Caco-2 (cell line): ENCODE measurements around the gene TCAP. TPM values are rescaled to one million over a fixed set of nuclear protein-coding genes. Genes with fewer than 3 reads are reported as not detected.
A peak's percentile ranks its signal among the peaks of the same experiment; 100 is the strongest.

Experiments used
- BruUV-seq: library from RNA; stranded (reverse); fragments of 400-500 nt; replicated peaks from 2 replicates; lab custom pipeline; 2021; lab: Mats Ljungman, UMichigan
- CTCF ChIA-PET: fragments of 300-600 bp; sonication (Branson Sonifier 250); formaldehyde crosslinking; loops from one replicate; lab custom pipeline; 2022; ENCODE audit warnings: antibody characterized with exemption; lab: Charles Lee
- POLR2A ChIA-PET: fragments of 300-600 bp; sonication (Branson Sonifier 250); formaldehyde crosslinking; loops from one replicate; lab custom pipeline; 2022; ENCODE audit warnings: antibody characterized with exemption; lab: Charles Lee
- DNase-seq, 2 experiments: peaks; one replicate each; pipeline versions ENCODE4 v3.0.0 to v3.0.0-alpha.2; 2020 to 2022
- H3K27me3 ChIP-seq: replicated peaks from 2 replicates; pipeline ENCODE4 v1.6.0; 2011; ENCODE audit warnings: low read length; ENCODE audit not compliant: control insufficient read depth, insufficient read depth
- H3K36me3 ChIP-seq: 2 replicates; pipeline ENCODE4 v1.5.1; 2011; ENCODE audit warnings: low read length; ENCODE audit not compliant: control insufficient read depth, insufficient read depth
- H3K4me1 ChIP-seq: fragments of 250-450 bp; sonication (Bioruptor Pico); 2 replicates; pipeline ENCODE4 v1.5.1; 2020; ENCODE audit warnings: mild to moderate bottlenecking
- H3K4me3 ChIP-seq: 2 replicates; pipeline ENCODE4 v1.5.1; 2011; ENCODE audit warnings: low read depth, mild to moderate bottlenecking, control low read depth, low read length
- H3K9me3 ChIP-seq: fragments of 250-450 bp; sonication (Bioruptor Pico); 2 replicates; pipeline ENCODE4 v1.5.1; 2020; ENCODE audit warnings: mild to moderate bottlenecking, moderate library complexity
- H3K27ac Mint-ChIP-seq: one replicate; pipeline ENCODE4 v1.8.0; 2022; ENCODE audit warnings: mixed read lengths; ENCODE audit not compliant: unreplicated experiment
- H3K27me3 Mint-ChIP-seq: one replicate; pipeline ENCODE4 v1.8.0; 2022; ENCODE audit warnings: mixed read lengths; ENCODE audit not compliant: insufficient read depth, unreplicated experiment
- H3K36me3 Mint-ChIP-seq: one replicate; pipeline ENCODE4 v1.8.0; 2022; ENCODE audit warnings: mild to moderate bottlenecking, mixed read lengths; ENCODE audit not compliant: insufficient read depth, unreplicated experiment
- H3K4me1 Mint-ChIP-seq: one replicate; pipeline ENCODE4 v1.8.0; 2022; ENCODE audit warnings: low read depth, mixed read lengths; ENCODE audit not compliant: unreplicated experiment
- H3K4me3 Mint-ChIP-seq: one replicate; pipeline ENCODE4 v1.8.0; 2022; ENCODE audit warnings: mild to moderate bottlenecking, moderate library complexity, mixed read lengths; ENCODE audit not compliant: unreplicated experiment
- H3K9me3 Mint-ChIP-seq: one replicate; pipeline ENCODE4 v1.8.0; 2022; ENCODE audit warnings: mixed read lengths; ENCODE audit not compliant: unreplicated experiment
- CTCF ChIP-seq, 2 experiments: fragments of 200-600 bp in 1 of 2; IDR thresholded peaks; 1 replicate in 1 of 2; 2 replicates in 1 of 2; pipeline versions ENCODE4 v1.5.1 to v1.8.0; 2011 to 2022; ENCODE audit warnings: antibody characterized with exemption in 1 of 2, control low read depth in 1 of 2, inconsistent platforms in 1 of 2, low read depth in 1 of 2, low read length in 1 of 2, mild to moderate bottlenecking in 1 of 2, moderate library complexity in 1 of 2; ENCODE audit not compliant: insufficient read depth in 1 of 2, severe bottlenecking in 1 of 2, unreplicated experiment in 1 of 2
- intact Hi-C: fragments of 100-400 bp; cut with micrococcal nuclease; formaldehyde crosslinking; loops from one replicate; pipeline ENCODE4 v1.10.0; 2022; ENCODE audit not compliant: unreplicated experiment
- total RNA-seq: library from RNA; stranded (reverse); gene quantifications from 2 replicates; pipeline ENCODE4 v1.2.3, GENCODE V29; 2022

The TCAP gene
- total RNA-seq, 1 experiment from 2014 or later: 1.6 TPM

GRCh38 chr17:39700148-39700987 is 35.2 kb downstream of the TCAP start:
- no peak for TF ChIP-seq CTCF (IDR thresholded peaks at IDR 0.05; ENCODE audit: insufficient read depth in 1 of 2, low read depth in 1 of 2, low read length in 1 of 2, severe bottlenecking in 1 of 2, unreplicated experiment in 1 of 2)
- no TSS peak for BruUV-seq
- H3K27ac Mint-ChIP-seq: peak overlapping the region; percentile 98
- ChIA-PET POLR2A (interaction anchor here (0.5 to 2.7 kb wide), 11 partner anchors 9 to 455 kb away, joined by 3 to 32 read pairs (median 4); partner anchors contain the start of genes MIEN1 and PGAP3), CTCF (interaction anchor here (0.5 to 2.5 kb wide), 13 partner anchors 12 to 280 kb away, joined by 3 to 20 read pairs (median 7); partner anchors contain the start of genes MIEN1, PGAP3 and PNMT)
- no peaks in the 10 kb centered on the region for H3K9me3 ChIP-seq
- peaks cover 62% of the 10 kb centered on the region for H3K4me1 ChIP-seq
- no peaks in the 10 kb centered on the region for H3K9me3 Mint-ChIP-seq
- H3K4me3 ChIP-seq: peak overlapping the region; percentile 84
- DNase-seq: peak; percentile 50 to 59
- H3K27me3 Mint-ChIP-seq: no peaks in the 10 kb centered on the region
- no peaks in the 10 kb centered on the region for H3K36me3 ChIP-seq
- peak overlapping the region; percentile 99 for H3K4me3 Mint-ChIP-seq
- intact Hi-C loops: no loop called here
- H3K27me3 ChIP-seq: no peaks in the 10 kb centered on the region
- H3K4me1 Mint-ChIP-seq: peaks cover 38% of the 10 kb centered on the region
- H3K36me3 Mint-ChIP-seq: peaks cover 11% of the 10 kb centered on the region

DNA sequence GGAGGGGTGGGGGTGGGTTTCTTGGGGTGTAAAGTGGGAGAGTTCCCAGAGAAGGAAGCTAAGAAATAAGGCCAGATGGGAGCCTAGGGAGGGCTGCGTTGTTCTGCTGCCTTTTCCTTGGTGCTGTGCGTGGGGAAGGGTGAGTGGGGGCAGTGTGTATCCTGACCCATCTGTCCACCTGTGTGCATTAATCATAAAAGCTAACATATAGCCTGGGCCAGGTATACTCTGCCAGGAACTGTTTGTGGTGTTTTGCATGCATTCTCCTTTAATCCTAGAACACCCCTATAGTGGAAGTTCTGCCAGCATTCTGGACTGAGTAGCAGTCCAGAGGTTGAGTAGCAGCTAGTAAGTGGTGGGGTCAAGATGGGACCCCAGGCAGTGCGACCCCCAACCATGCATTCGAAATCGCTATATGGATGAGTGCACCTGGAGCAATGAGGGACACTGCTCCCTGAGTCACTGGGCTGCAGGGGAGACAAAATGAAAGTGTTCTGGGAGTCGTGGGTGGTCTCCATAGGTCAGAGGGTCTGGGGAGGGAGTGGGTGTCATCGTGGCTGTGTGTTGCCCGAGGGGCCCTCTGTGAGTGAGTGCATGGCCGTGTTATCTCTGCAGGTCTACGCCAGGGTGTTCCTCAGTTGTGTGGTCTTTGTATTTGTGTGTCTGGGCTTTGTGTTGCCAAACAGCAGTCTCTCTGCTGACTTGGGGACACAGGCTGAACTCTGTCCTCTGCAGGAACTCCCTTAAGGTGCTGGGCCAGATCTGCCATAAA is 36.0 kb downstream of the TCAP start:
- H3K4me3 Mint-ChIP-seq: peak overlapping the region; percentile 99
- CTCF ChIA-PET: interaction anchor here (0.7 to 2.5 kb wide), 6 partner anchors 13 to 80 kb away, joined by 3 to 20 read pairs (median 13); partner anchors contain the start of genes MIEN1 and PGAP3
- POLR2A ChIA-PET: interaction anchor here (0.5 to 2.7 kb wide), 5 partner anchors 10 to 1444 kb away, joined by 3 to 22 read pairs (median 4); partner anchors contain the start of gene MIEN1
- peaks cover 30% of the 10 kb centered on the region for H3K4me1 Mint-ChIP-seq
- H3K27me3 ChIP-seq: no peaks in the 10 kb centered on the region
- DNase-seq: peak; percentile 43 to 65
- H3K4me3 ChIP-seq: peak overlapping the region; percentile 84
- no peaks in the 10 kb centered on the region for H3K9me3 Mint-ChIP-seq
- no peaks in the 10 kb centered on the region for H3K9me3 ChIP-seq
- BruUV-seq: TSS peak; percentile 47
- H3K27ac Mint-ChIP-seq: peak overlapping the region; percentile 98
- intact Hi-C loops: no loop called here
- peaks cover 6% of the 10 kb centered on the region for H3K36me3 Mint-ChIP-seq
- peaks cover 58% of the 10 kb centered on the region for H3K4me1 ChIP-seq
- H3K27me3 Mint-ChIP-seq: no peaks in the 10 kb centered on the region
- no peak for TF ChIP-seq CTCF (IDR thresholded peaks at IDR 0.05; ENCODE audit: insufficient read depth in 1 of 2, low read depth in 1 of 2, low read length in 1 of 2, severe bottlenecking in 1 of 2, unreplicated experiment in 1 of 2)
- no peaks in the 10 kb centered on the region; the same call in 1 of the 2 replicates for H3K36me3 ChIP-seq
